ENCODE results near the gene NECAB3. TPM values are rescaled to one million over a fixed set of nuclear protein-coding genes. Genes with fewer than 3 reads are reported as not detected.
A peak's percentile ranks its signal among the peaks of the same experiment; 100 is the strongest.

Gene NECAB3
- total RNA-seq, 4 donors from 2014 or later: 26.1 to 180 (median 94.5) TPM

GRCh38 chr20:33654680-33655161, 19.5 kb downstream of the NECAB3 start:
- intact Hi-C loops (cut with DNase I; ENCODE audit: low total_unique reads): no loop called here
- H3K4me3 ChIP-seq: no peak overlapping the region
- peaks cover 14 to 31% (median 20%) of the 10 kb centered on the region in 4 donors for H3K4me1 ChIP-seq
- H3K9me3 ChIP-seq: no peaks in the 10 kb centered on the region
- TF ChIP-seq POLR2AphosphoS5 (IDR thresholded peaks at IDR 0.05) (no peak), CTCF (IDR thresholded peaks at IDR 0.05) (no peak), EP300 (IDR thresholded peaks at IDR 0.05; ENCODE audit: low read depth) (no peak), POLR2A (IDR thresholded peaks at IDR 0.05) (no peak)
- in situ Hi-C loops (cut with MboI; ENCODE audit: low pct_ligation_motif_present in 1 of 4, low pct_unique_long_range_greater_than_20kb in 1 of 4, low sequenced_read_pairs in 3 of 4): loop anchor here (5.0 to 10.0 kb wide), 3 partner anchors 190 to 202 kb away; no protein-coding TSS in a partner anchor
- WGBS, 2 donors (ENCODE audit: low coverage in 1 of 2): 48 to 66% methylated on average over 4 to 14 of the region's 14 CpGs
- H3K36me3 ChIP-seq: peaks cover 0 to 4% (median 1%) of the 10 kb centered on the region in 4 donors
- H3K27ac ChIP-seq: peak overlapping the region; percentile 17 to 74 (median 39)
- H3K27me3 ChIP-seq: no peaks in the 10 kb centered on the region
- no peak for DNase-seq

- in situ Hi-C loops (cut with MboI; ENCODE audit: low pct_ligation_motif_present in 1 of 4, low pct_unique_long_range_greater_than_20kb in 1 of 4, low sequenced_read_pairs in 3 of 4): loop anchor here (5.0 to 10.0 kb wide), 3 partner anchors 189 to 202 kb away; no protein-coding TSS in a partner anchor
- H3K4me3 ChIP-seq: no peak overlapping the region
- peaks cover 14 to 38% (median 20%) of the 10 kb centered on the region in 4 donors for H3K4me1 ChIP-seq
- no peaks in the 10 kb centered on the region for H3K9me3 ChIP-seq
- TF ChIP-seq EP300 (IDR thresholded peaks at IDR 0.05; ENCODE audit: low read depth): no peak
- peak; percentile 75 to 82 (median 76) for TF ChIP-seq POLR2AphosphoS5 (IDR thresholded peaks at IDR 0.05)
- H3K27me3 ChIP-seq: no peaks in the 10 kb centered on the region
- DNase-seq: peak; percentile 87
- peaks cover 0 to 3% (median 0%) of the 10 kb centered on the region in 4 donors for H3K36me3 ChIP-seq
- 41% methylated on average over 10 of the region's 11 CpGs; no CpG with 5 or more reads in 1 of the 2 donors for WGBS, 2 donors (ENCODE audit: low coverage in 1 of 2)
- peak overlapping the region; percentile 37 to 74 (median 54) for H3K27ac ChIP-seq
- intact Hi-C loops (cut with DNase I; ENCODE audit: low total_unique reads): loop anchor here (2.0 kb wide), 1 partner anchor 195 kb away; no protein-coding TSS in a partner anchor
Observed at GRCh38 chr20:33653900-33654596, 20.2 kb downstream of the NECAB3 start.

GRCh38 chr20:33653218-33653899, 20.9 kb downstream of the NECAB3 start:
- H3K27ac ChIP-seq: peak overlapping the region; percentile 36 to 74 (median 54)
- no peaks in the 10 kb centered on the region for H3K9me3 ChIP-seq
- WGBS, 2 donors (ENCODE audit: low coverage in 1 of 2): 0 to 34% methylated on average over 2 to 16 of the region's 16 CpGs
- in situ Hi-C loops (cut with MboI; ENCODE audit: low pct_ligation_motif_present in 1 of 4, low pct_unique_long_range_greater_than_20kb in 1 of 4, low sequenced_read_pairs in 3 of 4) (loop anchor here (5.0 to 10.0 kb wide), 3 partner anchors 189 to 201 kb away; no protein-coding TSS in a partner anchor), intact Hi-C loops (cut with DNase I; ENCODE audit: low total_unique reads) (loop anchor here (2.0 kb wide), 1 partner anchor 195 kb away; no protein-coding TSS in a partner anchor)
- no peaks in the 10 kb centered on the region for H3K27me3 ChIP-seq
- peaks cover 17 to 45% (median 22%) of the 10 kb centered on the region in 4 donors for H3K4me1 ChIP-seq
- TF ChIP-seq EP300 (IDR thresholded peaks at IDR 0.05; ENCODE audit: low read depth) (no peak), POLR2A (IDR thresholded peaks at IDR 0.05) (no peak), POLR2AphosphoS5 (IDR thresholded peaks at IDR 0.05) (peak in 2 of 3 donors; percentile 4 to 8), CTCF (IDR thresholded peaks at IDR 0.05) (peak; percentile 71 to 81 (median 76))
- no peak overlapping the region for H3K4me3 ChIP-seq
- DNase-seq: peak; percentile 64
- no peaks in the 10 kb centered on the region for H3K36me3 ChIP-seq

GRCh38 chr20:33651562-33652048, 22.6 kb downstream of the NECAB3 start:
- intact Hi-C loops (cut with DNase I; ENCODE audit: low total_unique reads): loop anchor here (2.0 kb wide), 1 partner anchor 193 kb away; no protein-coding TSS in a partner anchor

More at GRCh38 chr20:33651562-33652048, 22.6 kb downstream of the NECAB3 start:
- Histone ChIP-seq H3K4me3 (no peak overlapping the region), H3K27ac (peak overlapping the region in 1 of 4 donors; percentile 15), H3K9me3 (no peaks in the 10 kb centered on the region), H3K27me3 (no peaks in the 10 kb centered on the region), H3K4me1 (peaks cover 17 to 57% (median 25%) of the 10 kb centered on the region in 4 donors), H3K36me3 (no peaks in the 10 kb centered on the region)
- in situ Hi-C loops (cut with MboI; ENCODE audit: low pct_ligation_motif_present in 1 of 4, low pct_unique_long_range_greater_than_20kb in 1 of 4, low sequenced_read_pairs in 3 of 4): loop anchor here (5.0 to 10.0 kb wide), 3 partner anchors 187 to 199 kb away; no protein-coding TSS in a partner anchor
- TF ChIP-seq CTCF (IDR thresholded peaks at IDR 0.05): no peak
- no peak for TF ChIP-seq POLR2AphosphoS5 (IDR thresholded peaks at IDR 0.05)
- no peak for DNase-seq
- WGBS, 2 donors (ENCODE audit: low coverage in 1 of 2): 60 to 72% methylated on average over 11 to 13 of the region's 13 CpGs

Measured in transverse colon (tissue), 4 donors.